Activated gamma-delta T cell treated with Interleukin-2 at 50 U/mL for 16 hours (primary cell): ENCODE results near the gene PATL2.
"Not testable (repeated sequence)": the region's sequence is repeated elsewhere in the genome, so short reads cannot be mapped to it uniquely, and the experiment has no call there.

Source experiments
- DNase-seq: peaks from one replicate; pipeline ENCODE4 v3.0.0-alpha.2; 2020

PATL2 gene

GRCh38 chr15:44636976-44637375, 74.1 kb downstream of the PATL2 start:
- no peak for DNase-seq

- DNase-seq: no peak
Observed at GRCh38 chr15:44633603-44634002, 77.5 kb downstream of the PATL2 start.

DNA sequence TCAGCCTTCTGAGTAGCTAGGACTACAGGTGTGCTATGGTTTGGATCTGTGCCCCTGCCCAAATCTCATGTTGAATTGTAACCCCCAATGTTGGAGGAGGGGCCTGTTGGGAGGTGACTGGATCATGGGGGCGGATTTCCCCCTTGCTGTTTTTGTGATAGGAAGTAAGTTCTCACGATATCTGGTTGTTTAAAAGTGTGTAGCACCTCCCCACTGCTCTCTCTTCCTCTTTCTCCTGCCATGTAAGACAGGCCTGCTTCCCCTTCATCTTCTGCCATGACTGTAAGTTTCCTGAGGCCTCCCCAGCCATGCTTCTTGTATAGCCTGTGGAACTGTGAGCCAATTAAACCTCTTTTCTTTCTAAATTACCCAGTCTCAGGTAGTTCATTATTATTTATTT, 85.8 kb downstream of the PATL2 start:
- DNase-seq: not testable (repeated sequence)

- no peak for DNase-seq
Observed at GRCh38 chr15:44623178-44623577, 87.9 kb downstream of the PATL2 start.

- DNase-seq: no peak
Observed at GRCh38 chr15:44620081-44620480, 91.0 kb downstream of the PATL2 start.

GRCh38 chr15:44616974-44617373, 94.1 kb downstream of the PATL2 start:
- no peak for DNase-seq
